GM12875 (cell line): ENCODE data around the gene COL25A1.

Experiments used
- H3K4me3 ChIP-seq: one replicate; pipeline ENCODE4 v1.5.1; 2011; ENCODE audit warnings: low read depth, low read length, control low read depth
- TF ChIP-seq, protein P1 (sequence below): IDR thresholded peaks from 2 replicates; pipeline ENCODE4 v1.5.1; 2011; ENCODE audit warnings: low read depth, mild to moderate bottlenecking, control low read depth, inconsistent platforms, low read length, moderate library complexity, borderline replicate concordance; ENCODE audit not compliant: insufficient read depth

COL25A1 gene

DNA sequence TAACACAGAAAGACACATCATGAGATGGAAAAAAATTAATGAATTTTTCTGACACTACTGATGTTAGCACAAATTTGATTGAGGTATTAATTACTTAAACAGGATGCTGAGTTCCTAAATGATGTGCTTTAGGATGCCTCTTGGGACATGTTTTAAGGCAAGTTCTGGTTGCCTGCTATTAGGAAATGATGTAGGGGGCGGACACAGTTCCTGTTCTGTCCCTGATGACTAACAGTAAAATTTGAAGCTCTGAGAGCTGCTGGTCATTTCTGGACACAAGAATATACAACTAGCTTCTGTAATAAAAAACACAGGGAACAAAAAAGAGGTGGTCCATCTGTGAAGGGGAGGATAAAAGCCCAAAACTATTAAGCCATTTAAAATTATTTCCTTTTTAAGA lies 376.4 kb downstream of the COL25A1 start:
- TF ChIP-seq, protein P1, sequence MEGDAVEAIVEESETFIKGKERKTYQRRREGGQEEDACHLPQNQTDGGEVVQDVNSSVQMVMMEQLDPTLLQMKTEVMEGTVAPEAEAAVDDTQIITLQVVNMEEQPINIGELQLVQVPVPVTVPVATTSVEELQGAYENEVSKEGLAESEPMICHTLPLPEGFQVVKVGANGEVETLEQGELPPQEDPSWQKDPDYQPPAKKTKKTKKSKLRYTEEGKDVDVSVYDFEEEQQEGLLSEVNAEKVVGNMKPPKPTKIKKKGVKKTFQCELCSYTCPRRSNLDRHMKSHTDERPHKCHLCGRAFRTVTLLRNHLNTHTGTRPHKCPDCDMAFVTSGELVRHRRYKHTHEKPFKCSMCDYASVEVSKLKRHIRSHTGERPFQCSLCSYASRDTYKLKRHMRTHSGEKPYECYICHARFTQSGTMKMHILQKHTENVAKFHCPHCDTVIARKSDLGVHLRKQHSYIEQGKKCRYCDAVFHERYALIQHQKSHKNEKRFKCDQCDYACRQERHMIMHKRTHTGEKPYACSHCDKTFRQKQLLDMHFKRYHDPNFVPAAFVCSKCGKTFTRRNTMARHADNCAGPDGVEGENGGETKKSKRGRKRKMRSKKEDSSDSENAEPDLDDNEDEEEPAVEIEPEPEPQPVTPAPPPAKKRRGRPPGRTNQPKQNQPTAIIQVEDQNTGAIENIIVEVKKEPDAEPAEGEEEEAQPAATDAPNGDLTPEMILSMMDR = no peak
- H3K4me3 ChIP-seq = no peak overlapping the region

GRCh38 chr4:108922191-108922590 lies 380.3 kb downstream of the COL25A1 start:
- TF ChIP-seq, protein P1 = no peak
- no peak overlapping the region for H3K4me3 ChIP-seq

- TF ChIP-seq, protein P1 = no peak
- no peak overlapping the region for H3K4me3 ChIP-seq
Observed at GRCh38 chr4:108920395-108921087, 381.9 kb downstream of the COL25A1 start.

DNA sequence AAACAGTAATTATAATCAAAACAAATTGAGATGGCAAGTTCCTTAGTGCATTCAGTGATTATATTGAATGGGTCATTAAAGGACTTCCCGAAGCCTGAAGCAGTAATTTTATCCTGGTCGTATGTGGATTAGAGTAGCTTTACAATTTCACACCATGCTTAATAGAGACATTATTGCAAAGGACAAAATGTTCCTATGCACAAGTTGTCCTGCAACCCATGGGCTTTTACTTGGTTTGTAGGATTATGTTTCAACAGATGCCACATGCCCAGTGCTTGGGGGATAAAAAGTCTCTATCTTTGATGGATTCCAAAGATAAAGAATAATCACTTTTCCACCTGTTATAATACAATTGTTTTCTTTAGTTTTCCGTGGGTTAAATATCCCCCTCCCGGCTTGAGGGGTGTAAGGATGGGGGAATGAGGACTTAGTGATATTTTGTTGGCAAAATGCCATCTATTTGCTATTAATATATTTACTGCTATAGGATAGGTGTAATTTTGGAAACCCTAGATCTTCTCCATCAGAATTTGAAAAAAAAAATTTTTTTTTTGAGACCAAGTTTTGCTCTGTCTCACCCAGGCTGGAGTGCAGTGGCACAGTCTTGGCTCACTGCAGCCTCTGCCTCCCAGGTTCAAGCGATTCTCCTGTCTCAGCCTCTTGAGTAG lies 383.1 kb downstream of the COL25A1 start:
- H3K4me3 ChIP-seq = no peak overlapping the region
- TF ChIP-seq, protein P1 = no peak

DNA sequence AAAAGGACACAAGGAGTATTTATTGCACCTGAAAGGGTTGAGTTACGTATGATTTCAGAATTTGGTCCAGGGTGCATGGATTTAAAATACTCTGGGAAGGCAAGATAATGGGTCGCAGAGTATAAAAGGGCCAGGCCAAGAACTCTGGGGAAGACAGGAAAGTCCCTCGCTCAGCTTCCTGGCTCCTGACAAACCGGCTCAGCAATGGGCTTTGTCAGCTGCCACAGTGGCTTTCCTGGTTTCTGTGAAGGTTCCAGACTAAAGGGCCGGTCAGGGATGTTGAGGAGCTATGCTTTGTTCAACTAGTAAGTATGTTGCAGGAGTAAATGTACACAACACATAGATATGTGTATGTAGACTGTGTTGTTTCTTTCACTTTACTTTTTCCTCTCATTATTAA lies 385.2 kb downstream of the COL25A1 start:
- no peak overlapping the region for H3K4me3 ChIP-seq
- TF ChIP-seq, protein P1 = no peak

DNA sequence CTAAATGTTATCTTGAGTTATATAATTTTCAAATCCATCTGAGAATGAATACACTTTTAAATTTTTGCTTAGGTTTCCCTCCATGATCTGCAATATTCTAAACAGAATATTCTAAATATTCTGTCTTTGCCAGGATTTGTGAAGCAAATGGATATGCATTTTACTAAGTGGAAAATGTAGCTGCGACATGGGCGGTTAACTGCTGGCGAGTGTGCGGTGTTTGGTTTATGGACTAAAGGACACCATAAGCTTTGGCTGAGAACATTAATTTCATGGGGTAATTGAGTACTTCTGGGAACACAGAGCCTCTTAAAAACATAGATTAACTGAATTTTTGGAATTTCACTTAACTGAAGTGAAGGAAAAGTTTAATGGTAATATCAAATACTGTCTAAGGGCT lies 385.8 kb downstream of the COL25A1 start:
- TF ChIP-seq, protein P1 = no peak

DNA sequence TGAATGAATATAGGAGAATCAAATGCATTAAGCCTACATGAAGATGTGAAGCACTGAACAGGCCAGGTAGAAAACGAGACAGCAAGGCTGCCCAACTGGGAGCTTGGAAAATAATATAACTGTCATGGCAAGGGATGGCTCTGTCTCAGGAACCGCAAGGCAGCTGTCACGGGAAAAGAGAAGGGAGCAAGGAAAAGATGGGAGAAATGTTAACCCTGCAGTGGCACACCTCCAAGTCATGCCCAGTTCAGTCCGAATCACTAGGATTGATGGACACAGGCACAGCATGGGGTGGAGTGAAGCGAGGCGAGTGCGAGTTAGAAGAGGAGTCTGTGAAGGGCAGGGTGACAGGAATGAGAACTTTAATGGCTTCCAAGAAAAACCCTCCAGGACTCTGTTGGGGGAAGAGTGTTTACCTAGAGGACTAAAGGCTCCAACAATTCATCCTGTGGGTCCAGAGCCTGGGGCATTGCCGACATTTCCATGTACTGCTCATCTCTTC lies 395.5 kb downstream of the COL25A1 start:
- no peak overlapping the region for H3K4me3 ChIP-seq
- TF ChIP-seq, protein P1 = no peak

More for the DNA sequence above, 385.8 kb downstream of the COL25A1 start:
- H3K4me3 ChIP-seq = no peak overlapping the region
